ENCODE data around the gene WDFY2. TPM values are rescaled to one million over a fixed set of nuclear protein-coding genes. Genes with fewer than 3 reads are reported as not detected.

The WDFY2 gene
- total RNA-seq, 4 donors from 2014 or later, result 5.2 to 11.5 (median 8.5) TPM

DNA sequence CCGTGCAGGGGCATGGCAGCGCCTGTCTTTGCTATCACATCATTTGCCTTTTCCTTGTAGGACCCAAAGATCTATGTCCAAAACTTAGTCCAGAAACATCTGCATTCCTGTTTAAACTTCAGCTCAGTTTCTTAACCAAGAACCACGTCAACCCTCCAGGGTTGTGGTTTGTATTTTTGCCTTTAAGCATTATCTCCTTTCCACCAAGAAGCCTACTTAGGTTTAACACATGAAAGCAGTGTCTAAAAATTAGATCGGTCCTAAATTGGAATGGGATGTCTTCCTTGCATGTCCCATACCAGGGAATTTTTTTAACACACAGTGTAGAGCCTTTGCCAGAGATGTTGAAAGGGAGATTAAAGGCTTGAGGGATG lies 180.9 kb downstream of the WDFY2 start:
- no peak for TF ChIP-seq POLR2AphosphoS5 (IDR thresholded peaks at IDR 0.05)
- TF ChIP-seq, protein P1, sequence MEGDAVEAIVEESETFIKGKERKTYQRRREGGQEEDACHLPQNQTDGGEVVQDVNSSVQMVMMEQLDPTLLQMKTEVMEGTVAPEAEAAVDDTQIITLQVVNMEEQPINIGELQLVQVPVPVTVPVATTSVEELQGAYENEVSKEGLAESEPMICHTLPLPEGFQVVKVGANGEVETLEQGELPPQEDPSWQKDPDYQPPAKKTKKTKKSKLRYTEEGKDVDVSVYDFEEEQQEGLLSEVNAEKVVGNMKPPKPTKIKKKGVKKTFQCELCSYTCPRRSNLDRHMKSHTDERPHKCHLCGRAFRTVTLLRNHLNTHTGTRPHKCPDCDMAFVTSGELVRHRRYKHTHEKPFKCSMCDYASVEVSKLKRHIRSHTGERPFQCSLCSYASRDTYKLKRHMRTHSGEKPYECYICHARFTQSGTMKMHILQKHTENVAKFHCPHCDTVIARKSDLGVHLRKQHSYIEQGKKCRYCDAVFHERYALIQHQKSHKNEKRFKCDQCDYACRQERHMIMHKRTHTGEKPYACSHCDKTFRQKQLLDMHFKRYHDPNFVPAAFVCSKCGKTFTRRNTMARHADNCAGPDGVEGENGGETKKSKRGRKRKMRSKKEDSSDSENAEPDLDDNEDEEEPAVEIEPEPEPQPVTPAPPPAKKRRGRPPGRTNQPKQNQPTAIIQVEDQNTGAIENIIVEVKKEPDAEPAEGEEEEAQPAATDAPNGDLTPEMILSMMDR (IDR thresholded peaks at IDR 0.05), result no peak
- no peak for TF ChIP-seq POLR2A (IDR thresholded peaks at IDR 0.05)
- TF ChIP-seq EP300 (IDR thresholded peaks at IDR 0.05), result no peak
- no peaks in the 10 kb centered on the region for H3K27me3 ChIP-seq
- no peak overlapping the region for H3K4me3 ChIP-seq
- peak overlapping the region in 3 of 4 donors; percentile 66 to 75 (median 71) for H3K27ac ChIP-seq
- peaks cover 0 to 39% (median 10%) of the 10 kb centered on the region in 3 donors for H3K4me1 ChIP-seq
- H3K36me3 ChIP-seq, result peaks cover 0 to 56% of the 10 kb centered on the region in 2 donors
- no peaks in the 10 kb centered on the region for H3K9me3 ChIP-seq
- no peak for ATAC-seq
- 80 to 82% methylated on average over 1 to 3 of the region's 4 CpGs for WGBS, 2 donors (ENCODE audit: low coverage in 1 of 2)

DNA sequence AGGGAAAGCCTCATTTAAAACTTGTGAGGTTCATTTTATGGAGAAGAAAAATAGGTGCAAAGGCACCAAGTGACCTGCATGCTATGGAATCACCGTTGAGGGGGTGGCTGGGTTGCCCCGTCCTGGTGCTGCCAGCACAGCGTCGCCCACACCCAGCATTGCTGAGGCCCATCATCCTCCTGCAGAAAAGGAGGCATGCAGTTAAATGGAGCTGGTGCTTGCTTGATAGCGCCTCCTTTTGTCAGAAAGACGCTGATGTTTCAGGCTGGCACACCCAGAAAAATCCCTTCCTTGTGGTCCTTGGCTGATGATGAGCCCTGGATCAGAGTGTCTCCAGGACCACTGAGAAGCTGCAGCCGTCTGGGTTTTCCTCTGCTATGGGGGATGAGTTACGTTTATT lies 182.8 kb downstream of the WDFY2 start:
- Histone ChIP-seq H3K36me3 (peaks cover 0 to 53% of the 10 kb centered on the region in 2 donors), H3K4me1 (peaks cover 0 to 49% (median 15%) of the 10 kb centered on the region in 3 donors), H3K9me3 (no peaks in the 10 kb centered on the region), H3K27ac (no peak overlapping the region), H3K27me3 (no peaks in the 10 kb centered on the region), H3K4me3 (no peak overlapping the region)
- 94% methylated on average over 3 of the region's 8 CpGs; no CpG with 5 or more reads in 1 of the 2 donors for WGBS, 2 donors (ENCODE audit: low coverage in 1 of 2)
- TF ChIP-seq POLR2AphosphoS5 (IDR thresholded peaks at IDR 0.05), result no peak
- no peak for TF ChIP-seq EP300 (IDR thresholded peaks at IDR 0.05)
- TF ChIP-seq, protein P1 (IDR thresholded peaks at IDR 0.05), result no peak
- TF ChIP-seq POLR2A (IDR thresholded peaks at IDR 0.05), result no peak
- ATAC-seq, result no peak

DNA sequence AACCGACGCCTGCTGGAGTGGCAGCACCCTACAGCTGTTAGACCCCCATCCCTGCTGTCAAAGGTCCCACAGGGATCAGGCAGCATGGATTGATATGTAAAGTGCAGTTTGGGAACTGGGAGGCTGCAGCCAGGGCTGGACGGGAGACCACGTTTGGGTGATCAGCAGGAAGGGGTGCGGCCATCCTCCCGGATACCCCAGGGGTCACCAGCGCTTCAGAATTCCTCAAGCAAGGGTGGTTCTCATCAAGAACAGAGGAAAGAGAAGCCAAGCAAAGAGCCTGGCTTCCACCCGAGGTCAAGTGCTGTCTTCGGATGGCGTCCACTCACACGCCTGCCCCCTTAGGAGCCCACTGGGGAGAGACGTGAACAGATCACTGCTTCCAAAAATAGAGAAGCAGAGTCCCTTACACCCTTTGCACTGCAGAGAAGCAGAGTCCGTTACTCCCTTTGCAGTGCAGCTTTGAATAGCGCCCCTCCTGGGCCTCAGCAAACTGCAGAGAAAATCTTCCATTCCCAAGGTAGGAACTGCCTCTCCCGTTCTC lies 184.2 kb downstream of the WDFY2 start:
- TF ChIP-seq EP300 (IDR thresholded peaks at IDR 0.05) (no peak), POLR2AphosphoS5 (IDR thresholded peaks at IDR 0.05) (no peak), POLR2A (IDR thresholded peaks at IDR 0.05) (no peak)
- TF ChIP-seq, protein P1 (IDR thresholded peaks at IDR 0.05), result no peak
- no peak overlapping the region for H3K4me3 ChIP-seq
- peak overlapping the region in 2 of 4 donors; percentile 80 to 81 for H3K27ac ChIP-seq
- H3K9me3 ChIP-seq, result no peaks in the 10 kb centered on the region
- peaks cover 0 to 61% of the 10 kb centered on the region in 2 donors for H3K36me3 ChIP-seq
- WGBS, 2 donors (ENCODE audit: low coverage in 1 of 2), result no CpG with 5 or more reads among the region's 15 CpGs
- peaks cover 0 to 49% (median 15%) of the 10 kb centered on the region in 3 donors for H3K4me1 ChIP-seq
- no peaks in the 10 kb centered on the region for H3K27me3 ChIP-seq
- no peak for ATAC-seq

DNA sequence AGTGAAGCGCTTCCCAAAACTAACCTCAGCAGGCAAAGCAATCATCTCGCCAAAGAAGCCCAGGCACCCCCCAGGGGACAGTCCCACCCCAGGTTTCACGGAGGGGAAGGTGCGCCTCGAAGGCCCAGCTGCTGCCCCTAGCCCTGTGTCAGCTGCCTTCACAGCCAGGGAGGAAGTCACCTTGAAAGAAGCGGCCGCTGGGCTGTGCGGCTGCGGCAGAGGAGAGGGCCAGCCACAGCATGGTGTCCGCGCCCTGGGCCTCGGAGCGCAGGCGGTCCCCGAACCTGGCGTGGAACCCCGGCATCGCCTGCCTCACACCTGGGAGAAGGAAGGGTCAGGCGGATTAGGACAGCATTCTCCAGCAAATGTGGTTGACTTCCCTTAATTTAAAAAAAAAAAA lies 184.7 kb downstream of the WDFY2 start:
- Histone ChIP-seq H3K4me3 (no peak overlapping the region), H3K9me3 (no peaks in the 10 kb centered on the region), H3K4me1 (peaks cover 0 to 44% (median 15%) of the 10 kb centered on the region in 3 donors), H3K36me3 (peaks cover 0 to 66% of the 10 kb centered on the region in 2 donors), H3K27ac (peak overlapping the region in 3 of 4 donors; percentile 78 to 81 (median 80)), H3K27me3 (no peaks in the 10 kb centered on the region)
- no peak for ATAC-seq
- 89 to 100% methylated on average over 3 to 5 of the region's 19 CpGs for WGBS, 2 donors (ENCODE audit: low coverage in 1 of 2)
- no peak for TF ChIP-seq POLR2A (IDR thresholded peaks at IDR 0.05)

DNA sequence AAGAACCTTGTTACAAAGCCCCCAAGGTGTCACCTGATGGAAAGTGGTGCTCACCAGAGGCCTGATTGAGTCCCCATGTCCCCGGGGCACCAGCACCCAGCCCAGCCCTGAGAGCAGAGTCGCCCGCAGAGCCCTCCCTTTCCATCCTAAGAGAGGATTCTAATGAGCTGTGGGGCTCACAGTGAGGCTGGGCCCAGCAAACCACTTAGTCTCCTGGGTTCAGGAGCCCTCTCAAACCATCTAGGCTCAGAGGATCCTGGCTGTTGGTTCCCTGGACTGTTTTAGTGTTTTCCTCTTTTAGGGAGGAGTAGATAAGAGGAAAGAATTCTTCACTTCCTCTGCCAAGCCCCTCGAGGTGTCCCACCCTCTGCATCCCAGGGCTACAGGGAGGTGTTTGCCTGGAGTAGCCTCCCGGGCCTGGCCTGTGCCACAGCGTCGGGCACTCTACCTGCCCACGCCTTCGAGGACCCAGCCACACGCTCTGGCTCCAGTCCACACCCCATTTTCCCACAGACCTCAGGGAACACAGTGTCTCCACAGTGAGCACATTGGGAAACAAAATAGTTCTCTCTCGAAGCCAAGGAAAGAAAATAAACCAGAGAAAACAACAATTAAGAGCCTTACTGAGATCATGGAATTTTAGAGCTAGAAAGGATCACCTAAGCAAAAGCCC lies 185.3 kb downstream of the WDFY2 start:
- Histone ChIP-seq H3K36me3 (peaks cover 0 to 66% of the 10 kb centered on the region in 2 donors), H3K9me3 (no peaks in the 10 kb centered on the region), H3K27me3 (no peaks in the 10 kb centered on the region), H3K27ac (peak overlapping the region; percentile 16 to 81 (median 80)), H3K4me1 (peaks cover 0 to 38% (median 15%) of the 10 kb centered on the region in 3 donors), H3K4me3 (no peak overlapping the region)
- WGBS, 2 donors (ENCODE audit: low coverage in 1 of 2), result 24% methylated on average over 5 of the region's 11 CpGs; no CpG with 5 or more reads in 1 of the 2 donors
- TF ChIP-seq POLR2A (IDR thresholded peaks at IDR 0.05) (no peak), POLR2AphosphoS5 (IDR thresholded peaks at IDR 0.05) (peak; percentile 90), EP300 (IDR thresholded peaks at IDR 0.05) (peak; percentile 51)
- TF ChIP-seq, protein P1 (IDR thresholded peaks at IDR 0.05), result no peak
- ATAC-seq, result peak; percentile 88
